Uterus (tissue), 2 donors: ENCODE results near the gene COQ7.

ENCODE experiments used
- CTCF ChIP-seq, 4 experiments: fragments of 200-600 bp in 2 of 4; fragments of 450-650 bp in 2 of 4; sonication (generic) in 2 of 4; IDR thresholded peaks; one replicate each; pipeline ENCODE4 v1.5.1; 2016 to 2019; ENCODE audit warnings: antibody characterized with exemption in 4 of 4, mild to moderate bottlenecking in 2 of 4, moderate library complexity in 1 of 4
- POLR2A ChIP-seq, 2 donors: fragments of 450-650 bp; IDR thresholded peaks; one replicate each; pipeline ENCODE4 v1.6.1; 2016; ENCODE audit warnings: antibody characterized with exemption in 2 of 2, mild to moderate bottlenecking in 1 of 2, moderate library complexity in 1 of 2

- TF ChIP-seq CTCF (IDR thresholded peaks at IDR 0.05) = no peak
- TF ChIP-seq POLR2A (IDR thresholded peaks at IDR 0.05) = no peak
Measured at GRCh38 chr16:19108409-19109287, 41.2 kb downstream of the COQ7 start.
